K562 (cell line): ENCODE measurements around the gene FOXL2NB. TPM values are rescaled to one million over a fixed set of nuclear protein-coding genes. Genes with fewer than 3 reads are reported as not detected.

Experiments
- ATAC-seq: fragments of 200-7000 bp; cut with Tn5 transposase; 3 replicates; pipeline ENCODE4 v1.9.1; 2020; ENCODE audit warnings: moderate library complexity
- BruUV-seq: library from RNA; stranded (reverse); fragments of 400-500 nt; replicated peaks from 2 replicates; lab custom pipeline; 2021; lab: Mats Ljungman, UMichigan
- CTCF ChIA-PET: fragments of 300-600 bp; formaldehyde crosslinking; extraction: SDS; loops from one replicate; lab custom pipeline; 2021; ENCODE audit warnings: low intra/inter-chr PET ratio; lab: Yijun Ruan, JAX
- POLR2A ChIA-PET: fragments of 300-600, 350-650 bp; sonication (Branson Sonifier 250); formaldehyde crosslinking; extraction: SDS; loops from one replicate; lab custom pipeline; 2021; ENCODE audit warnings: antibody characterized with exemption, inconsistent platforms; lab: Yijun Ruan, JAX
- DNase-seq, 4 experiments: peaks; one replicate each; pipeline versions ENCODE4 v3.0.0 to v3.0.0-alpha.2; 2011 to 2018; ENCODE audit warnings: low spot score in 3 of 4, mixed read lengths in 3 of 4; ENCODE audit errors: extremely low read depth in 1 of 4
- FAIRE-seq: peaks from 2 replicates; lab custom pipeline; 2011; peaks lifted over from hg19 to GRCh38; lab: Jason Lieb, UNC
- H2AFZ ChIP-seq: 2 replicates; pipeline ENCODE4 v1.6.0; 2011; ENCODE audit warnings: low read depth, low read length, control low read depth, inconsistent platforms
- H3K27ac ChIP-seq: fragments of 200-600 bp; 3 replicates; pipeline ENCODE4 v1.8.0; 2011; ENCODE audit warnings: low read depth, mild to moderate bottlenecking, control low read depth, inconsistent platforms, low read length, moderate library complexity, mixed read lengths; ENCODE audit errors: extremely low read depth
- H3K27me3 ChIP-seq, 2 experiments: fragments of 300-600 bp in 1 of 2; 2 replicates in 1 of 2; 3 replicates in 1 of 2; pipeline versions ENCODE4 v1.6.0 to v1.8.0; 2011; ENCODE audit warnings: inconsistent platforms in 2 of 2, low read length in 2 of 2, mild to moderate bottlenecking in 1 of 2, mixed read lengths in 1 of 2, moderate library complexity in 1 of 2; ENCODE audit not compliant: control insufficient read depth in 2 of 2, insufficient read depth in 2 of 2
- H3K36me3 ChIP-seq: fragments of 300-600 bp; 3 replicates; pipeline ENCODE4 v1.8.0; 2011; ENCODE audit warnings: mild to moderate bottlenecking, low read length, inconsistent platforms; ENCODE audit not compliant: control insufficient read depth, insufficient read depth
- H3K4me1 ChIP-seq, 2 experiments: fragments of 200-600 bp in 1 of 2; replicated peaks in 1 of 2; 2 replicates in 1 of 2; 3 replicates in 1 of 2; pipeline versions ENCODE4 v1.5.1 to v1.8.0; 2011; ENCODE audit warnings: inconsistent platforms in 2 of 2, low read length in 2 of 2, mild to moderate bottlenecking in 1 of 2, mixed read lengths in 1 of 2, moderate library complexity in 1 of 2; ENCODE audit not compliant: control insufficient read depth in 2 of 2, insufficient read depth in 2 of 2
- H3K4me2 ChIP-seq: 2 replicates; pipeline ENCODE4 v1.6.1; 2011; ENCODE audit warnings: low read length, control low read depth, inconsistent platforms, mixed read lengths; ENCODE audit not compliant: insufficient read depth
- H3K4me3 ChIP-seq: fragments of 200-600 bp; sonication (generic), shearing (Covaris generic); 2 replicates; pipeline ENCODE4 v1.5.1; 2016; ENCODE audit warnings: control low read depth, inconsistent platforms
- H3K79me2 ChIP-seq: fragments of 200-600 bp; 3 replicates; pipeline ENCODE4 v1.8.0; 2011; ENCODE audit warnings: low read length, inconsistent platforms; ENCODE audit not compliant: control insufficient read depth, insufficient read depth
- H3K9ac ChIP-seq, 2 experiments: 2 replicates each; pipeline versions ENCODE4 v1.6.0 to v1.6.1; 2011; ENCODE audit warnings: low read depth in 2 of 2, low read length in 2 of 2, control low read depth in 1 of 2, inconsistent platforms in 1 of 2, mild to moderate bottlenecking in 1 of 2, mixed read lengths in 1 of 2; ENCODE audit not compliant: insufficient read depth in 1 of 2
- H3K9me1 ChIP-seq: one replicate; pipeline ENCODE4 v1.6.0; 2011; ENCODE audit warnings: inconsistent platforms, mild to moderate bottlenecking, low read length, moderate library complexity; ENCODE audit not compliant: control insufficient read depth, insufficient read depth
- H3K9me3 ChIP-seq: replicated peaks from 2 replicates; pipeline ENCODE4 v1.5.1; 2011; ENCODE audit warnings: low read depth, low read length, inconsistent platforms; ENCODE audit not compliant: control insufficient read depth, insufficient read depth
- H4K20me1 ChIP-seq: replicated peaks from 2 replicates; pipeline ENCODE4 v1.6.1; 2011; ENCODE audit warnings: low read length, inconsistent platforms, mixed read lengths; ENCODE audit not compliant: control insufficient read depth, insufficient read depth
- GABPB2 ChIP-seq: fragments of 250-450 bp; sonication (Bioruptor Pico); conservative IDR thresholded peaks from 2 replicates; pipeline ENCODE4 v1.5.1; 2021; ENCODE audit warnings: mild to moderate bottlenecking
- HOMEZ ChIP-seq: fragments of 250-450 bp; sonication (Bioruptor Pico); IDR thresholded peaks from 2 replicates; pipeline ENCODE4 v1.4.0; 2020; ENCODE audit warnings: mild to moderate bottlenecking, moderate library complexity
- MTA3 ChIP-seq: fragments of 450-650 bp; formaldehyde crosslinking; IDR thresholded peaks from 2 replicates; pipeline ENCODE4 v1.6.1; 2017; ENCODE audit warnings: mild to moderate bottlenecking, borderline replicate concordance
- NUFIP1 ChIP-seq: fragments of 450-650 bp; IDR thresholded peaks from 2 replicates; pipeline ENCODE4 v1.6.1; 2018; ENCODE audit not compliant: partially characterized antibody
- RBM14 ChIP-seq: fragments of 200-400 bp; formaldehyde crosslinking; IDR thresholded peaks from 2 replicates; pipeline ENCODE4 v1.6.1; 2018; ENCODE audit warnings: low read depth, mild to moderate bottlenecking, low read length, moderate library complexity, borderline replicate concordance; ENCODE audit not compliant: insufficient read depth
- SETDB1 ChIP-seq: IDR thresholded peaks from one replicate; pipeline ENCODE4 v1.6.1; 2012; ENCODE audit warnings: low read length, control low read depth, inconsistent platforms
- SRSF1 ChIP-seq: fragments of 200-400 bp; formaldehyde crosslinking; IDR thresholded peaks from 2 replicates; pipeline ENCODE4 v1.6.1; 2017; ENCODE audit warnings: mild to moderate bottlenecking, low read depth, low read length, moderate library complexity
- TBL1XR1 ChIP-seq, 2 experiments: IDR thresholded peaks; 2 replicates each; pipeline ENCODE4 v1.6.1; 2012; ENCODE audit warnings: improper control_type of control experiment in 2 of 2, low read length in 2 of 2, mild to moderate bottlenecking in 1 of 2
- ZNF77 ChIP-seq: fragments of 250-450 bp; sonication (Bioruptor Pico); IDR thresholded peaks from 2 replicates; pipeline ENCODE4 v1.5.0; 2020
- WGBS: fragments of 100-300 bp; shearing (Covaris generic); methylation state at CpG from one replicate; pipeline ENCODE4 v1.1.6; 2016; ENCODE audit warnings: low coverage, mixed read lengths; ENCODE audit not compliant: insufficient coverage; ENCODE audit errors: missing lambda C conversion rate; 5-methylcytosine and 5-hydroxymethylcytosine counted together
- in situ Hi-C: fragments of 300-500 bp; cut with MboI; formaldehyde crosslinking; loops from 4 replicates; pipeline ENCODE4 v1.15.0; 2018; ENCODE audit warnings: inconsistent platforms, mixed read lengths
- intact Hi-C: fragments of 100-400 bp; cut with micrococcal nuclease; formaldehyde crosslinking; loops from 2 replicates; pipeline ENCODE4 v1.14.2; 2022
- polyA plus RNA-seq, 8 experiments: library from polyadenylated mRNA; depleted of rRNA in 4 of 8; stranded (reverse) in 5 of 8; unstranded in 3 of 8; fragments of >200 nt; fragmentation: Nextera tagmentation in 2 of 8; fragmentation: Illumina TruSeq in 1 of 8; extraction: Ambion mirVana in 2 of 8; extraction: Trizol in 1 of 8; gene quantifications; 2 replicates each; pipeline versions ENCODE4 v1.2.1 to v1.2.3, GENCODE V29; 2011 to 2014; ENCODE audit warnings: inconsistent platforms in 1 of 8, missing spikeins in 1 of 8
- total RNA-seq, 7 experiments: library from RNA; depleted of rRNA in 6 of 7; stranded (reverse); fragments of >200 nt in 6 of 7; fragmentation: Illumina TruSeq in 2 of 7; extraction: Trizol in 2 of 7; gene quantifications; 2 replicates each; pipeline versions ENCODE4 v1.2.1 to v1.2.3, GENCODE V29; 2011 to 2021; ENCODE audit warnings: low replicate concordance in 1 of 7
- TF ChIP-seq, protein P1 (sequence below): fragments of 250-450 bp; sonication (Bioruptor Pico); IDR thresholded peaks from 2 replicates; pipeline ENCODE4 v1.5.0; 2021; ENCODE audit warnings: mild to moderate bottlenecking, borderline replicate concordance

The FOXL2NB gene
- total and polyA plus RNA-seq, 9 of the 15 experiments (the other 6 are each of a cell fraction or from before 2014, with no cell fraction given), result 0.71 to 17.4 (median 9.0) TPM

DNA sequence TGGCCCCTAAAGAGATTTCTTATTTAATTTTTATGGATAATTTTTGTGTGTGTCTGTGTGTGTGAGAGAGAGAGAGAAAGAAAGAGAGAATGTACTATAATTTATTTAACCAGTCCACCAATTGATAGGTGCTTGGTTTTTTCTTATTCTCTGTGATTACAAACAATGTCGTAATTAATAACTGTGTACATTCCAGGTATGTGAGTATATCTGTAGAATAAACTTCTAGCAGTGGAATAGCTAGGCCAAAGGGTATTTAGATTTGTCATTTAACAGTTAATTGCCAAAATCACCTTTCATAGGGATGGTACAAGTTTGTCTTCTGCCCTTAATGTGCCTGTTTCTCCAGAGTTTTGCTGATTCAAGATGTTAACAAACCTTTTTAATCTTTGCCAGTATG, 35.4 kb upstream of the FOXL2NB start:
- Histone ChIP-seq H3K27me3 (no peaks in the 10 kb centered on the region), H3K9me1 (no peaks in the 10 kb centered on the region), H3K4me3 (no peak overlapping the region), H2AFZ (peak overlapping the region; percentile 83; the same call in 1 of the 2 replicates), H3K36me3 (no peaks in the 10 kb centered on the region), H4K20me1 (no peaks in the 10 kb centered on the region), H3K4me2 (no peak overlapping the region), H3K27ac (peak overlapping the region; percentile 65; the same call in 2 of the 3 replicates), H3K9ac (peak overlapping the region in 1 of 2 experiments; percentile 55; a peak in 1 of 4 replicates), H3K9me3 (no peaks in the 10 kb centered on the region), H3K4me1 (peaks cover 31 to 34% of the 10 kb centered on the region in 2 experiments), H3K79me2 (peaks cover 7% of the 10 kb centered on the region; the same call in 2 of the 3 replicates)
- POLR2A ChIA-PET, result interaction anchor here (0.7 to 1.4 kb wide), 4 partner anchors 13 to 88 kb away, joined by 3 to 4 read pairs (median 3); no protein-coding TSS in a partner anchor
- DNase-seq (no peak), FAIRE-seq (no peak), ATAC-seq (no peak)
- intact Hi-C loops, result loop anchor here (10.0 kb wide), 1 partner anchor 727 kb away; the partner anchor contains the start of gene ARMC8
- CTCF ChIA-PET, result interaction anchor here (0.6 kb wide), 1 partner anchor 154 kb away, joined by 3 read pairs; no protein-coding TSS in a partner anchor
- WGBS, result 94% methylated on average over 1 of the region's 1 CpG
- no TSS peak for BruUV-seq
- in situ Hi-C loops, result no loop called here
- TF ChIP-seq RBM14 (no peak), GABPB2 (CRISPR knock-in tag) (no peak), NUFIP1 (no peak), SETDB1 (no peak), TBL1XR1 (IDR thresholded peaks at IDR 0.05; ENCODE audit: low read length in 2 of 2) (no peak), HOMEZ (CRISPR knock-in tag) (no peak), MTA3 (no peak), SRSF1 (no peak), ZNF77 (CRISPR knock-in tag) (no peak)
- TF ChIP-seq, protein P1, sequence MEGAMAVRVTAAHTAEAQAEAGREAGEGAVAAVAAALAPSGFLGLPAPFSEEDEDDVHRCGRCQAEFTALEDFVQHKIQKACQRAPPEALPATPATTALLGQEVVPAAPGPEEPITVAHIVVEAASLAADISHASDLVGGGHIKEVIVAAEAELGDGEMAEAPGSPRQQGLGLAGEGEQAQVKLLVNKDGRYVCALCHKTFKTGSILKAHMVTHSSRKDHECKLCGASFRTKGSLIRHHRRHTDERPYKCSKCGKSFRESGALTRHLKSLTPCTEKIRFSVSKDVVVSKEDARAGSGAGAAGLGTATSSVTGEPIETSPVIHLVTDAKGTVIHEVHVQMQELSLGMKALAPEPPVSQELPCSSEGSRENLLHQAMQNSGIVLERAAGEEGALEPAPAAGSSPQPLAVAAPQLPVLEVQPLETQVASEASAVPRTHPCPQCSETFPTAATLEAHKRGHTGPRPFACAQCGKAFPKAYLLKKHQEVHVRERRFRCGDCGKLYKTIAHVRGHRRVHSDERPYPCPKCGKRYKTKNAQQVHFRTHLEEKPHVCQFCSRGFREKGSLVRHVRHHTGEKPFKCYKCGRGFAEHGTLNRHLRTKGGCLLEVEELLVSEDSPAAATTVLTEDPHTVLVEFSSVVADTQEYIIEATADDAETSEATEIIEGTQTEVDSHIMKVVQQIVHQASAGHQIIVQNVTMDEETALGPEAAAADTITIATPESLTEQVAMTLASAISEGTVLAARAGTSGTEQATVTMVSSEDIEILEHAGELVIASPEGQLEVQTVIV (CRISPR knock-in tag), result no peak
